ENCODE data around the gene DLGAP1.

DLGAP1 gene

DNA sequence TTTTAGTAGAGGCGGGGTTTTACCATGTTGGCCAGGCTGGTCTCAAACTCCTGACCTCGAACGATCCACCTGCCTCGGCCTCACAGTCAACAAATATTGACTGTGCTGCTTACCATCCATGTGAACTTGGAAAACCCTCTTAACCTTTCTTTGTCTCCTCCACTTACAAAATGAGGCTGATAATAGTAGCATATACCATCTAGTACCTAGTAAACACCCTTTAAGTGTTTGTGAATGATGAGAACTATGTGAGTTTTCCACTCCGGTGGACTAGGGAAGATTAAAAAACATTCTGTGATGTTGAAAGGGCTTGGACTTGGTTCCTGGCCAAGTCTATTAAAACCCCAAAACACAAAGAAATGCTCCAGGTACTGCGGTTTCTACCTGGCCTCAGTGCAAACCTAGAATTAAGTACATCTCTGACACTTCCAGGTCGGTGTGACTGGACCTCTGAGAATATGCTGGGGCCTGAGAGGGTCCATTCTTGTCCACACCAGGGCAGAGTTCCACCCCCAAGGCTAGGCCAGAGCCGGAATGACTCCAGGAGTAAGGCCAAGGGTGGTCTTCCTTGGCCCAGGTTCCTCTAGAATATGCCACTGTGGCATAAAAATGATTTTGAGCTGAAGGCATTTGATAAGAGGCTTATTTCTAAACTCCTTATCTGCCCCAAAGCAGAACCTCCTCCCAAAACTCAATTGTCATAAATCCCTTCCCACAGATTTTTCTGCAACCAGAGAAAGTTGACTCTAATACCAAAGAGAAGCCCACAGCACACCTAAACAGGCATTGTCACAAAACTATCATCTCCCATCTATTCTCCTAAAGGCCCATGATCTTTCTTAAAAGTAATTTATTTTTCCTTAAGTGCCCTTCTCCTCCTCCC is 787.6 kb downstream of the DLGAP1 start:
- DNase-seq: no peak
- no peaks in the 10 kb centered on the region for H3K36me3 ChIP-seq
- H3K27ac ChIP-seq: no peak overlapping the region
- no peaks in the 10 kb centered on the region for H3K27me3 ChIP-seq (ENCODE audit: insufficient read depth, low read depth, severe bottlenecking)
- peaks cover 13% of the 10 kb centered on the region for H3K9me3 ChIP-seq (ENCODE audit: severe bottlenecking)
- H3K4me3 ChIP-seq (ENCODE audit: low read depth, low read length): no peak overlapping the region
- TF ChIP-seq, protein P1, sequence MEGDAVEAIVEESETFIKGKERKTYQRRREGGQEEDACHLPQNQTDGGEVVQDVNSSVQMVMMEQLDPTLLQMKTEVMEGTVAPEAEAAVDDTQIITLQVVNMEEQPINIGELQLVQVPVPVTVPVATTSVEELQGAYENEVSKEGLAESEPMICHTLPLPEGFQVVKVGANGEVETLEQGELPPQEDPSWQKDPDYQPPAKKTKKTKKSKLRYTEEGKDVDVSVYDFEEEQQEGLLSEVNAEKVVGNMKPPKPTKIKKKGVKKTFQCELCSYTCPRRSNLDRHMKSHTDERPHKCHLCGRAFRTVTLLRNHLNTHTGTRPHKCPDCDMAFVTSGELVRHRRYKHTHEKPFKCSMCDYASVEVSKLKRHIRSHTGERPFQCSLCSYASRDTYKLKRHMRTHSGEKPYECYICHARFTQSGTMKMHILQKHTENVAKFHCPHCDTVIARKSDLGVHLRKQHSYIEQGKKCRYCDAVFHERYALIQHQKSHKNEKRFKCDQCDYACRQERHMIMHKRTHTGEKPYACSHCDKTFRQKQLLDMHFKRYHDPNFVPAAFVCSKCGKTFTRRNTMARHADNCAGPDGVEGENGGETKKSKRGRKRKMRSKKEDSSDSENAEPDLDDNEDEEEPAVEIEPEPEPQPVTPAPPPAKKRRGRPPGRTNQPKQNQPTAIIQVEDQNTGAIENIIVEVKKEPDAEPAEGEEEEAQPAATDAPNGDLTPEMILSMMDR (IDR thresholded peaks at IDR 0.05; ENCODE audit: low read depth, low read length): no peak

DNA sequence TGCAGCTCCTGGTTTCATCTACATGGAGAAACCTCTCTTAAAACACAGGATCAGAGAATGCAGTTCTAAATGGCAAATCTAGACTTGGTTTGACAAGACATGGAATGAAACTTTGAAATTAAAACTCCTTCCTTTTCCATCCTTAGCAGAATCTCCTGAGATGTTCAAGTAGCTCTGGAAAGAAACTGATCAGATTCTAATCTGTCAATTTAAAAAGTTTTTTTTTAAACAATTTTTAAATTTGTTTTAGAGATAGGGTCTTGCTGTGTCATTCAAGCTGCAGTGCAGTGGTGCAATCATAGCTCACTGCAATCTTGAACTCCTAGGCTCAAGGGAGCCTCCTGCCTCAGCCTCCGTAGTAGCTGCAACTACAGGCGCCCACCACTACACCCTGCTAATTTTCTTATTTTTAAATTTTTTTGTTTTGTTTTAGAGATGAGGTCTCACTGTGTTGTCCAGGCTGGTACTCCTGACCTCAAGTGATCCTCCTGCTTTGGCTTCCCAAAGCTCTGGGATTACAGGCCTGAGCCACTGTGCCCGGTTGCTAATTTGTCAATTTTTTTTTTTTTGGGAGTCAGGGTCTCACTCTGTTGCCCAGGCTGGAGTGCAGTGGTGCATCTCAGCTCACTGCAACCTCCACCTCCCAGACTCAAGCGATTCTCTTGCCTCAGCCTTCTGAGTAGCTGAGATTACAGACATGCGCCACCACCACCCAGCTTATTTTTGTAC is 788.4 kb downstream of the DLGAP1 start:
- Histone ChIP-seq H3K4me3 (ENCODE audit: low read depth, low read length) (no peak overlapping the region), H3K27ac (no peak overlapping the region), H3K36me3 (no peaks in the 10 kb centered on the region), H3K9me3 (ENCODE audit: severe bottlenecking) (peaks cover 18% of the 10 kb centered on the region), H3K27me3 (ENCODE audit: insufficient read depth, low read depth, severe bottlenecking) (no peaks in the 10 kb centered on the region)
- no peak for DNase-seq
- TF ChIP-seq, protein P1 (IDR thresholded peaks at IDR 0.05; ENCODE audit: low read depth, low read length): no peak

DNA sequence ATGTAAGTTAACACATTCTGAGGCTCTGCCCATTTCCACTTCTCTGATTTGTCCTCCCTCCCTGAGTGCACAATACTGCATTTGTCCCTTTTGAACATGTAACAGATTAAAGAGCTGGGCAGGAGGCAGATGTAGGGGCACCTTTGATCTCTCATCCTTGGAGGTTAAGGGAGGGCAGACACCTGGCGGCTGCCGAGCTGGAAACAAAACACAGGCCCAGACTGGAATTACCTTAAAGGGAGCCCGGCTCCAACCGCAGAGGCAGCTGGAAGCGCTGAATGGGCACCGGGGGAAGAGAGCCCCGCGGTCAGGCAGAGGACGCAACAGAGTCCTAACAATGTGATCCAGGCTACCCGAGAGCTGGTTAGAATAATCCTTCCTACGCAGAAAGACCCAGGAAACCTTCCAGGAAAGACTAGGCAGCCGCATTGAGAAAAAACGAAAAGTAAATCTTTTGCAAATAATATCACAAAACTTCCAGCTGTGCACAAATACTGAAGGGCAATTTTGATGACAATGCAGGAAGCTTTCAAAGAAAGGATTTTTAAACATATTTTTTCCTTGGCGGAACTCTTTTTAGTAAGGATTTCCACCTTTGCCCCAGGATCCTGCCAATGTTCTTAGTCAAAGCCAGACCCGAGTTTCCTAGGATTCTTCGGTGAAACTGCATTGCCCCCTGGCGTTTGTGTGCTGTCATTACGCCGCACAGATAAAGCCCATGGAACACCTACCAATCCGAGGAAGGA is 789.2 kb downstream of the DLGAP1 start:
- H3K27ac ChIP-seq: peak overlapping the region; percentile 95

DNA sequence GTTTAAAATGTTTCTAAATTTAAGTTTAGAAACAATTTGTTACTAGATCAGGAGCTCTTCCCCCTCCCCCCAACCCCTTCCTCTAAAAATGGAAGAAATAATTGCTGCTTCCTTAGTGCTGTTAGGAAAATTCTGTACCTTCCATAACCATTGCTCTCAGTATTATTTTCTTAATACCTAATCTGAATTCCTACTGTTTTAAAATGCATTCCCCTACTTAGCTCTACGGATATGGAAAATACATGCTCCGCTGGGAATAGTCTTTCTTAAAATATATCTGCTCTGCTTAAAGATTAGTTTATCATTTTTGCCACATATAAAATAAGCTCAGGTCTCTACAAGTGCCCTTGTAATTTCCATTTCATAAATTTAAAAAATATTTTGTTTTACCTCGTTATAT is 789.9 kb downstream of the DLGAP1 start:
- Histone ChIP-seq H3K4me3 (ENCODE audit: low read depth, low read length) (no peak overlapping the region), H3K27me3 (ENCODE audit: insufficient read depth, low read depth, severe bottlenecking) (no peaks in the 10 kb centered on the region), H3K36me3 (no peaks in the 10 kb centered on the region), H3K27ac (peak overlapping the region; percentile 95), H3K9me3 (ENCODE audit: severe bottlenecking) (peaks cover 18% of the 10 kb centered on the region)
- TF ChIP-seq, protein P1 (IDR thresholded peaks at IDR 0.05; ENCODE audit: low read depth, low read length): no peak
- DNase-seq: no peak

More for the DNA sequence above, 789.2 kb downstream of the DLGAP1 start:
- peak overlapping the region; percentile 47 for H3K4me3 ChIP-seq (ENCODE audit: low read depth, low read length)
- H3K27me3 ChIP-seq (ENCODE audit: insufficient read depth, low read depth, severe bottlenecking): no peaks in the 10 kb centered on the region
- H3K36me3 ChIP-seq: no peaks in the 10 kb centered on the region
- peaks cover 18% of the 10 kb centered on the region for H3K9me3 ChIP-seq (ENCODE audit: severe bottlenecking)
- peak; percentile 88 for DNase-seq
- TF ChIP-seq, protein P1 (IDR thresholded peaks at IDR 0.05; ENCODE audit: low read depth, low read length): peak; percentile 87

DNA sequence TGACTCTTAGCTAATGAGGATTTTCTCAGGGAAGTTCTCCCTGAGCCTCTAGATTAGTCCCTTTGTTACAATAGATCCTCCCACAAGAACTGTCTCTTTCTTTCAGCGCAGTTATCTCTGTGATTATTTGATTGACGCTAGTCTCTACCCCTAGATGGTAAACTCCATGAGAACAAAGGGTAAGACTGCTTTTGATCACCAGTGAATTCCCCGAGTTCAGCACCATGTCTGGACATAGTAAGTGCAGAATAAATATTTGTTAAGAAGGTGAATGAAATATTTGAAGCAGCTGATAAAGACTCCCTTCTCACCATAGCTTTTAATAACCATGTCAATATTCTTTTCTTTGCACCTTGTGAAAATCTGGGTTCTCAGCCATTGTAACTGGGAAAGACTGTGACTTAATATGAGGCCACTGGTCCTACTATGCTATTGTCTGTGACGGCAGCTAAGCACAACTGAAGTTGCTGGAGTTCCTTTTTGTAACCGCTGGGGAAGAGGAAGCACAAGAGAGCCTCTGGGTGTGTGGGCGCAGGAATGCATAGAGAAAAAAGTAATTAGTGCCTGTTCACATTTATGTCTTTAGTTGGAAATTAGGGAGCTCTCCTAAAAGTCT is 790.4 kb downstream of the DLGAP1 start:
- Histone ChIP-seq H3K36me3 (no peaks in the 10 kb centered on the region), H3K27ac (peak overlapping the region; percentile 95)
- DNase-seq: no peak

More for the DNA sequence above, 790.4 kb downstream of the DLGAP1 start:
- Histone ChIP-seq H3K4me3 (ENCODE audit: low read depth, low read length) (no peak overlapping the region), H3K27me3 (ENCODE audit: insufficient read depth, low read depth, severe bottlenecking) (no peaks in the 10 kb centered on the region), H3K9me3 (ENCODE audit: severe bottlenecking) (peaks cover 18% of the 10 kb centered on the region)
- TF ChIP-seq, protein P1 (IDR thresholded peaks at IDR 0.05; ENCODE audit: low read depth, low read length): no peak

Measured in WERI-Rb-1 (cell line).